ENCODE results near the gene IGSF21. TPM values are rescaled to one million over a fixed set of nuclear protein-coding genes. Genes with fewer than 3 reads are reported as not detected.

IGSF21 gene
- total and polyA plus RNA-seq, 2 donors (not counting 3 experiments of a cell fraction or from before 2014, with no cell fraction given) = not detected

DNA sequence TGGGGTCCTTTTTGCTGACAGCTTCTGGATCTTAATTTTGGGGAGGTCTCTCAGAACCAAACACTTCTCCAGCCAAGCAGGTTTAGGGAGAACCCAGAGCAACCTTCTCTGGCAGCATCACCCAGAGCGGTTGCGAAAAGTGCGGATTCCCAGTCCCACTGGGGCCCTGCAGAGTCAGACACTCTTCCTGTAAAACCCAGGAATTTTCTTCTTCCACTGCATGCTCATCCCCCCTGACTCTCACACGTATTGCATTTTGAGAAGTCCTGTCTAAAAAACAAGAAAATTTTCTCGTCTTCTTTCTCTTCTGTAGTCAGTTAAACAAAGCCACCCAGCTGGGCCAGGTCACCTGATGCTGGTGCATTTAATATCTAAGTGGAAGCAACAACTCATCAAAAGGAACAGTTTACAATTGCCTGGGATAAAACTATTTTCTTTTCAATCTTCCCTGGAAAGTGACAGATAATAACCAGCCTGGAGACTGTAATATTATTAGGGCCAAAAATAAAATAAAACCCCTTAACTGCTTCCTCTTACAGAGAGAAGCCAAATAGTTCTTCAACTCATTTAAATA is 156.0 kb downstream of the IGSF21 start:
- CTCF ChIA-PET = no interaction called here
- intact Hi-C loops (cut with micrococcal nuclease) = no loop called here
- no peak for FAIRE-seq

DNA sequence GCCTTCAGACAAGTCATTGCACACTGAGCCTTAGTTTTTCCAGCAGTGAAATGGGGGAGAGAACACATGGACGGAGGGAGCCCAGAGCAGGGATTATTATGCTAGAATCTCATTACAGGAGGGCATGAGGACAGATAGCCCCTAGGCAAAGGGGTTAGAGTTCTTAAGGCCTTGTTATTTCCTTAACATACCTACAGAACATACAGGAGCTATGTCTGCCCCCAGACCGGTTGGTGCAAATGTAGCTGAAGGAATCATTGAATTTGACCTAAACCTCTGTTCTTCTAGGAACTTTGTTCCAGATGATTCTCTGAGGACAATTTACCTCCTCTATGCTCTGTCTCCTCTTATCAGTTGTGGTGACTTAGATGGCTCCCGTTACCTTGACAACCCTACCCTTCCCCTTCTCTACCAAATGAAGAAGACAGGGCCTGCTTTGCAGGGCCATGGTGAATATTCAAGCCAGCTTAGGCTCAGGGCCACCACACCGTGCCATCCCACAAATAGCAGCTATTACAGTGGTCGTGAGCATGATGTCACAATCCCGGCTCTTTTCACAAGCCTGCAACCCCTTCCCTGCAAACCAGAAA is 156.9 kb downstream of the IGSF21 start:
- BruUV-seq (replicated peaks) = no TSS peak
- dilution Hi-C loops (cut with MboI; ENCODE audit: extremely low pct_ligation_motif_present, low sequenced_read_pairs) (no loop called here), intact Hi-C loops (cut with micrococcal nuclease) (no loop called here)
- H3K36me3 ChIP-seq (ENCODE audit: control insufficient read depth in 2 of 2, extremely low read depth in 1 of 2, insufficient read depth in 2 of 2, low read length in 2 of 2) = no peaks in the 10 kb centered on the region
- CTCF ChIA-PET = no interaction called here
- H2AFZ ChIP-seq (ENCODE audit: low read depth, low read length) = no peak overlapping the region
- no peak overlapping the region for H3K27ac ChIP-seq (ENCODE audit: insufficient read depth, low read depth, low read length)
- TF ChIP-seq GATA2 (IDR thresholded peaks at IDR 0.05; ENCODE audit: insufficient read depth, insufficient read length, low read depth, low read length) = no peak
- TF ChIP-seq, protein P1, sequence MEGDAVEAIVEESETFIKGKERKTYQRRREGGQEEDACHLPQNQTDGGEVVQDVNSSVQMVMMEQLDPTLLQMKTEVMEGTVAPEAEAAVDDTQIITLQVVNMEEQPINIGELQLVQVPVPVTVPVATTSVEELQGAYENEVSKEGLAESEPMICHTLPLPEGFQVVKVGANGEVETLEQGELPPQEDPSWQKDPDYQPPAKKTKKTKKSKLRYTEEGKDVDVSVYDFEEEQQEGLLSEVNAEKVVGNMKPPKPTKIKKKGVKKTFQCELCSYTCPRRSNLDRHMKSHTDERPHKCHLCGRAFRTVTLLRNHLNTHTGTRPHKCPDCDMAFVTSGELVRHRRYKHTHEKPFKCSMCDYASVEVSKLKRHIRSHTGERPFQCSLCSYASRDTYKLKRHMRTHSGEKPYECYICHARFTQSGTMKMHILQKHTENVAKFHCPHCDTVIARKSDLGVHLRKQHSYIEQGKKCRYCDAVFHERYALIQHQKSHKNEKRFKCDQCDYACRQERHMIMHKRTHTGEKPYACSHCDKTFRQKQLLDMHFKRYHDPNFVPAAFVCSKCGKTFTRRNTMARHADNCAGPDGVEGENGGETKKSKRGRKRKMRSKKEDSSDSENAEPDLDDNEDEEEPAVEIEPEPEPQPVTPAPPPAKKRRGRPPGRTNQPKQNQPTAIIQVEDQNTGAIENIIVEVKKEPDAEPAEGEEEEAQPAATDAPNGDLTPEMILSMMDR (IDR thresholded peaks at IDR 0.05; ENCODE audit: extremely low read depth in 1 of 2, insufficient read depth in 1 of 2, low read depth in 1 of 2, low read length in 2 of 2) = no peak
- H3K9me1 ChIP-seq (replicated peaks; ENCODE audit: control insufficient read depth, extremely low read depth, insufficient read depth, low read length) = no peaks in the 10 kb centered on the region
- H3K4me1 ChIP-seq (ENCODE audit: control insufficient read depth, extremely low read depth, insufficient read depth, low read length) = no peaks in the 10 kb centered on the region
- DNase-seq (ENCODE audit: low read depth, low spot score) (no peak), FAIRE-seq (no peak)
- no peaks in the 10 kb centered on the region for H3K79me2 ChIP-seq (ENCODE audit: control insufficient read depth, insufficient read depth, low read length)
- no peak overlapping the region for H3K4me2 ChIP-seq (ENCODE audit: insufficient read depth, low read length)
- H4K20me1 ChIP-seq (replicated peaks; ENCODE audit: control insufficient read depth, extremely low read depth, insufficient read depth, low read length) = no peaks in the 10 kb centered on the region
- POLR2A ChIA-PET = no interaction called here
- H3K9me3 ChIP-seq (replicated peaks; ENCODE audit: control insufficient read depth, insufficient read depth, low read length) = no peaks in the 10 kb centered on the region
- H3K4me3 ChIP-seq (replicated peaks in 1 of 3; ENCODE audit: insufficient read depth in 1 of 3, low read depth in 1 of 3, low read length in 3 of 3) = no peak overlapping the region
- H3K27me3 ChIP-seq (ENCODE audit: control insufficient read depth in 2 of 2, insufficient read depth in 2 of 2, low read length in 2 of 2) = no peaks in the 10 kb centered on the region
- H3K9ac ChIP-seq (replicated peaks; ENCODE audit: extremely low read depth, insufficient read depth, low read length) = no peak overlapping the region

More for the DNA sequence above, 156.0 kb downstream of the IGSF21 start:
- dilution Hi-C loops (cut with MboI; ENCODE audit: extremely low pct_ligation_motif_present, low sequenced_read_pairs) = no loop called here
- H3K4me2 ChIP-seq (ENCODE audit: insufficient read depth, low read length) = no peak overlapping the region
- no peaks in the 10 kb centered on the region for H3K9me1 ChIP-seq (replicated peaks; ENCODE audit: control insufficient read depth, extremely low read depth, insufficient read depth, low read length)
- no peak for DNase-seq (ENCODE audit: low read depth, low spot score)
- H3K9me3 ChIP-seq (replicated peaks; ENCODE audit: control insufficient read depth, insufficient read depth, low read length) = no peaks in the 10 kb centered on the region
- H3K9ac ChIP-seq (replicated peaks; ENCODE audit: extremely low read depth, insufficient read depth, low read length) = no peak overlapping the region
- H3K27me3 ChIP-seq (ENCODE audit: control insufficient read depth in 2 of 2, insufficient read depth in 2 of 2, low read length in 2 of 2) = no peaks in the 10 kb centered on the region
- no peak overlapping the region for H2AFZ ChIP-seq (ENCODE audit: low read depth, low read length)
- H3K4me3 ChIP-seq (replicated peaks in 1 of 3; ENCODE audit: insufficient read depth in 1 of 3, low read depth in 1 of 3, low read length in 3 of 3) = no peak overlapping the region
- TF ChIP-seq MYC (IDR thresholded peaks at IDR 0.05; ENCODE audit: low read depth, low read length) (no peak), FOS (IDR thresholded peaks at IDR 0.05; ENCODE audit: borderline replicate concordance, insufficient read depth, low read length) (no peak), EZH2 (IDR thresholded peaks at IDR 0.05; ENCODE audit: borderline replicate concordance, low read depth, low read length, severe bottlenecking) (no peak), POLR2AphosphoS5 (IDR thresholded peaks at IDR 0.05; ENCODE audit: insufficient read depth, low read depth, low read length) (no peak), POLR2A (IDR thresholded peaks at IDR 0.05; ENCODE audit: low read depth, low read length) (no peak), GATA2 (IDR thresholded peaks at IDR 0.05; ENCODE audit: insufficient read depth, insufficient read length, low read depth, low read length) (no peak), JUN (IDR thresholded peaks at IDR 0.05; ENCODE audit: borderline replicate concordance, insufficient read depth, insufficient read length, low read depth) (no peak)
- no peaks in the 10 kb centered on the region for H3K79me2 ChIP-seq (ENCODE audit: control insufficient read depth, insufficient read depth, low read length)
- no TSS peak for BruUV-seq (replicated peaks)
- no peak overlapping the region for H3K27ac ChIP-seq (ENCODE audit: insufficient read depth, low read depth, low read length)
- POLR2A ChIA-PET = no interaction called here
- H3K4me1 ChIP-seq (ENCODE audit: control insufficient read depth, extremely low read depth, insufficient read depth, low read length) = no peaks in the 10 kb centered on the region
- H4K20me1 ChIP-seq (replicated peaks; ENCODE audit: control insufficient read depth, extremely low read depth, insufficient read depth, low read length) = no peaks in the 10 kb centered on the region
- no peaks in the 10 kb centered on the region for H3K36me3 ChIP-seq (ENCODE audit: control insufficient read depth in 2 of 2, extremely low read depth in 1 of 2, insufficient read depth in 2 of 2, low read length in 2 of 2)
